ENCODE results near the gene RPS18.

The RPS18 gene

DNA sequence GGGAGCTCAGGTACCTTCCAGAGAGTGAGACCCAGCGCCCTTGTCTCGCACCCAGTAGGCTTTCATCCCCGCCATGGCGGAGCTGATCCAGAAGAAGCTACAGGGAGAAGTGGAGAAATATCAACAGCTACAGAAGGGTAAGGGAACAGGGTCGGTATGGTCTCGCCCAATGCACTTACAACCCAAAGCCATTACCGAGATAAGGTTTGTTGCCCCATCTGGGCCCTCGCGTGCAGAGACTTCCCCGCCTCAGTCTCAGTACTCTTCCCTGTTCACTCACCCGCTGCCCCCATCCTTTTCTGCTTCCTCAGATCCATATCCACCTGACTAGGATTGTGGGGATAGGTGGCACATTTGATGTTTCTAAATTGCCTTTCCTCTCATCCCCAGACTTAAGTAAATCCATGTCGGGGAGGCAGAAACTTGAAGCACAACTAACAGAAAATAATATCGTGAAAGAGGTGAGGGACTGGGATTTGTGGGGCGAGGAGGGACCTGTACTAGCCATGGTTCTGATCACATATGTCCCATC, 18.0 kb downstream of the RPS18 start:
- FAIRE-seq: no peak
- DNase-seq (ENCODE audit: low spot score): no peak

- FAIRE-seq: no peak
- no peak for DNase-seq (ENCODE audit: low spot score)
Measured at GRCh38 chr6:33290459-33290858, 18.6 kb downstream of the RPS18 start.

GRCh38 chr6:33292996-33293682, 21.3 kb downstream of the RPS18 start:
- DNase-seq (ENCODE audit: low spot score): no peak
- FAIRE-seq: no peak

GRCh38 chr6:33294086-33294823, 22.4 kb downstream of the RPS18 start:
- no peak for DNase-seq (ENCODE audit: low spot score)
- FAIRE-seq: no peak

GRCh38 chr6:33295621-33296369, 23.9 kb downstream of the RPS18 start:
- no peak for FAIRE-seq

GRCh38 chr6:33296797-33297405, 25.0 kb downstream of the RPS18 start:
- DNase-seq (ENCODE audit: low spot score): no peak
- no peak for FAIRE-seq

More at GRCh38 chr6:33295621-33296369, 23.9 kb downstream of the RPS18 start:
- no peak for DNase-seq (ENCODE audit: low spot score)

DNA sequence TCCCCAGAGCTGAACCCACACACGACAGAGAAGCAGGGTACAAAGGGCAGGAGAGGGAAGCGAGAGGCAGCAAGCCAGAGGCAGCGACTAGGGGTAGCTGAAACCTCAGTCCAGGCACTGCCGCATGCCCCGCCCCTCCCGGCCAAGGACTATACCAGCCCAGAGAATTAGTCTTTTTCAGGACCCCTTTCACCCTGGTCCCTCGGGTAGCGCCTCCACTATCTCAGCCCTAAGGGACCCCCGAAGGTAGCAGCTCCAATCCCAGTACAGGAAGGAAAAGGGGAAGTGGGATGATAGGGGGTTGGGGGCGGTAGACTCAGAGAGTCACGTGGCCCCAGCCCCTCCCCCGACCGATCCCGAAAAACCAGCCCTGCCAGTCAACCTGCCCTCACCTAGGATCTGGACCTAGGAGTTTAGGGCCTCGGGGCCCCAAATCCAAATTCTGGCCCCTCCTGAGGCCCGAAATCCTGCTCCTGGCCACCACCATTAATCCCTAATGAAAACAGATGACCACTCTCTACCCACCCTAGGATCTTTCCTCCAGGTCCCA, 25.6 kb downstream of the RPS18 start:
- FAIRE-seq: no peak
- DNase-seq (ENCODE audit: low spot score): no peak

- no peak for FAIRE-seq
- DNase-seq (ENCODE audit: low spot score): peak; percentile 70
Measured at GRCh38 chr6:33297956-33298772, 26.3 kb downstream of the RPS18 start.

DNA sequence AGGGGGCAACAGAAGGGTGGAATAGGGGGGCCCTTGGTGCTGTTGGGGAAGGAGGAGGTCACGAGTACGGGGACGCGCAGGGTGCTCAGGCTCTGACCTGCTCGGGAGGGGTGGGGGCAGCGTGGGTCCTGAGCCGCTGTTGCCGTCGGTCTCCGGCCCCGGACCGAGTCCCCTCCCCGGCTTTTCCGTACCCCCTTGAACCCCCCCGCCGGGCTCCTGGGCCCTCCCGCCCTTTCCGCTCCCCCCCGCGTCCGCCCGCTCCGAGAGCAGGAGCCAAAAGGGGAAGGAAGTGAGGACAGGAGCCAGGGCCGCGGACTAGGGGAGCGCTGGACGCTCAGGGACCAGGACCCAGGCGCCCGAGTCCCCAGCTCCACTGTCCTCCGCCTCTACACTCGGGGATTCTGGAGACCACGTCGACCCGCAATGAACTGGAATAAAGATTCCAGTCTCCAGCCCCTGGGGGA, 26.9 kb downstream of the RPS18 start, which contains the start of gene RGL2:
RGL2 (minus strand) TSS at position 170 of the 464 bp plus-strand sequence. CDS start 332 bp downstream, outside the sequence.
- peak; percentile 14 for DNase-seq (ENCODE audit: low spot score)
- FAIRE-seq: no peak

- peak; percentile 84 for DNase-seq (ENCODE audit: low spot score)
- FAIRE-seq: no peak
Measured at GRCh38 chr6:33299237-33299944, 27.5 kb downstream of the RPS18 start.

DNA sequence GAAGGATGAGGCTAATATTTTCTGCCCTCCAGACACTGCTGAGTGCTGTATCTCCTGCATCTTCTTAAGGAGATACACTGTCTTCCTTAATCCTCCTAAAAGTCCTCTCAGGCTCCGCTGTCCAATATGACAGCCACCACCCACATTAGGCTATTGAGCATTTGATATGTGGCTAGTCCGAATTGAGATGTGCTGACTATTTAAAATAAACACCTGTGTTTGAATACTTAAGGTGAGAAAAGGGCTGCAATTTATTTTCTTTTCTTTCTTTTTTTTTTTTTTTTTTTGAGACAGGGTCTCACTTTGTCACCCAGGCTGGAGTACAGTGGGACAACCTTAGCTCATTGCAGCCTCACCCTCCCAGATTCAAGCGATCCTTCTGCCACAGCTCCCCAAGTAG, 30.0 kb downstream of the RPS18 start:
- FAIRE-seq: no peak
- DNase-seq (ENCODE audit: low spot score): no peak

GRCh38 chr6:33304216-33304615, 32.3 kb downstream of the RPS18 start:
- no peak for DNase-seq (ENCODE audit: low spot score)
- FAIRE-seq: no peak

DNA sequence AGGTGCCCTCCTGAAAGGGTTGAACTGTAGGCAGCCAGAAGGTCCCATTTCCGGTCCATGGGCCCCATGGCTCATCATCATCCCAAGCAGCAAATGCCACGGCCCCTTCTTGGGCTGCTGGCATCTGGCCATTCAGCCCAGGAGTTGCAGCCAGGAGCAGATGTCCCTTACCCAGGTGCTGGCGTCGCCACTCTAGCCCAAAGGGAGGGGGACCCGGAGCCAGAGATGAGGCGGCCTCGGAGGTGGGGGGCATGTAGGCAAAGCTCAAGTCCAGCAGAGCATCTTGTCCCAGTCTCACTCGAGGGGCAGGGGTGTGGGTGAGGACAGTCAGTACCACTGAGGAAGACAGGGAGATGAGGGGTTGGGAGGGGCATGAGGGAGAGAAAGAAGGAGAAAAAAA, 33.2 kb downstream of the RPS18 start:
- FAIRE-seq (no peak), DNase-seq (ENCODE audit: low spot score) (no peak)

- DNase-seq (ENCODE audit: low spot score): no peak
- no peak for FAIRE-seq
Measured at GRCh38 chr6:33306356-33306755, 34.5 kb downstream of the RPS18 start.

- DNase-seq (ENCODE audit: low spot score): peak; percentile 43
- no peak for FAIRE-seq
Measured at GRCh38 chr6:33312361-33313104, 40.7 kb downstream of the RPS18 start.

GRCh38 chr6:33313105-33313708, 41.3 kb downstream of the RPS18 start:
- DNase-seq (ENCODE audit: low spot score): no peak
- no peak for FAIRE-seq

DNA sequence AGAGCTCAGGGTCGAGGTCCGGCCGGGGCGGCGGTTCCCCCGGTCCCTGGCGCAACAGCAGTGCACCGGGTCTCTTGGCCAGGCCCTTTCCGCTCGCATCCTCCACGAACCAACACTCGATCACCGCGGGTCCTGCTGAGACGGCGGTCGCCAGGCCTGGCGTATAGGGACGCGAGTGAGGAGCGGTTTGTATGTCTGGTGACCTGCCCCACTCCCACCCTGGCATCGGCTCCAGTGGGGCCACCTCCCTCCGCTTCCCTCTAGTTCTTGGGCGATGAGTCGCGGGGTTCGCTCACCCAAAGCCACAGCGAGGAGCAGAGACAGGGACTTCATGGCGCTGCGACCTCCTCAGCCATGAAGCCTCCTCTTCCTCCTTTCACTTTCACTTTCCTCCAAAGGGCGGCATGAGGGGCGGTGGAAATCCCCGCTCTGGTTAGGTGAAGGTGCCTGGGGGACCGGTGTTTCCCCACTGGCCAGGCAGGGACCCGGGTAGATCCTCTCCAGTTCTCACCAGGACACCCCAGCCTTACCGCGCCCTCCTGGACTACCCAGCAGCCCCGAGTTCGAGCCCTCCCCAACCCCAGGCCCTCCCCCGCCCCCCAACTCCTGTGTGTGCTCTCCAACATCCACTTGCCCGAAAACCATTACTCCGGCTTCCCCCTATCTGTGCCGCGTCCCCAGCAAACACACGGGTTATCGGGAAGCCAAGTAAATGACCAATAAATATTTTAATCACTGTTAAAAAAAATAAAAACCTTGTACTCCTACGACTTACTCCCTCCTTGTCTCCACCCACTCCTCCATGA, 42.0 kb downstream of the RPS18 start, which contains the start of gene TAPBP:
TAPBP (minus strand) TSS at position 370 of the 806 bp plus-strand sequence; CDS start at position 333, 37 bp downstream.
- DNase-seq (ENCODE audit: low spot score) (peak; percentile 59), FAIRE-seq (no peak)
